ENCODE measurements around the gene LCMT1.

- TF ChIP-seq EZH2 (IDR thresholded peaks at IDR 0.05; ENCODE audit: insufficient read depth, poor library complexity, severe bottlenecking) (no peak), EZH2phosphoT487 (IDR thresholded peaks at IDR 0.05; ENCODE audit: insufficient read depth, low read depth) (no peak)
Measured at GRCh38 chr16:25066426-25066746, 45.2 kb upstream of the LCMT1 start.

Measured in GM23248 (cell line).